Measurements from ENCODE around the gene SYTL4.

GRCh38 chrX:100696699-100697351 lies 35.1 kb downstream of the SYTL4 start:
- no peak for TF ChIP-seq POLR2A (IDR thresholded peaks at IDR 0.05)
- no peak for TF ChIP-seq CTCF (IDR thresholded peaks at IDR 0.05)

Data from stomach (tissue), 4 donors.